HG02642 (cell line): Measurements from ENCODE around the gene ZXDC.

Experiments
- ATAC-seq: cut with Tn5 transposase; IDR thresholded peaks from one replicate; pipeline ENCODE4 v1.9.1; 2021; ENCODE audit warnings: mild to moderate bottlenecking; ENCODE audit not compliant: unreplicated experiment, poor library complexity

The ZXDC gene

DNA sequence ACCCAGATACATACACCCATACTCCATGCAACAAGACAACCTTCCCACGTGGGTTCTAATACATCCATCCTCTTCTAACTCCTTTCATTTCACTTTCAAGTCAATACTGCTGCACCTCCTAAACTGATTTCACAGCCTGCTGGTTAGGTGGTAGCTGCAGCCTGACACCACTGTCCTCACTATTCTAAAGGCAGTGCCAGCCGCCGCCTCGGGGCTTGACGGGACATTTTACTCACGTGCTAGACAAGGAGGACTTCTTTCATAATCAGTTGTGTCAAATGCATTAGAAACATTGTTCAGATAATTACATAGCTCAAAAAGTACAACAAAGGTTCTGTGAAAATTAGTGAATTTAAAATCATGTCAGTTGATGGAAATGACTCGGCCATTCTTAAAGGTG lies 35.6 kb upstream of the ZXDC start:
- ATAC-seq = no peak

DNA sequence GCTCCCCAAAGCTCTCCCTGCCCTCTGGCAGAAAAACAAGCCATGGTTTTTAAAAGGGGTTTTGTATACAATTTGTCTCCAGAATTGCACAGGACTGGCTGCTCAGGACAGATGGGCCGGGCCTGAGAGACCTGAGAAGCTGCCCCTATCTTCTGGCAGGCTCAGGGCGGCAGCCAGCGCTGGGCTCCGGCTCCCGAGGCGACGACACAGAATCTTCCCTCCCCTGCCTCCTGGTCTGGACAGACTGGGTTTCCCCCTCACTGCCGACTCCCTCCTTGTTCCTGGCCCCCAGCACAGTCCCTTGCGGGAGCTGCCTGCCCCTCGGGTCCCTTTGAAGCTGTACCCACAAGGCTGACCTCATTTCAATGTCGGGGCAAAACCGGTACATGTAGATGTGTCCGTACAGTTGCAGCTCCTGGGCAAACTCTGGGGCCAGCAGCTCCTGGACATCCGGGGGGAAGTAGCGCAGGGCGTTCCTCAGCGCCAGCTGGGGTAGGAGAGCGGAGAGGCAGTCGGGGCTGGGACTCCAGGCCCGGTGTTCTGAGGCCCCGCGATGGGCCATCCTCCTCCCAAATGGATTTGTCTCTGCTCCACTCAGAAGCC lies 34.7 kb upstream of the ZXDC start:
- no peak for ATAC-seq

DNA sequence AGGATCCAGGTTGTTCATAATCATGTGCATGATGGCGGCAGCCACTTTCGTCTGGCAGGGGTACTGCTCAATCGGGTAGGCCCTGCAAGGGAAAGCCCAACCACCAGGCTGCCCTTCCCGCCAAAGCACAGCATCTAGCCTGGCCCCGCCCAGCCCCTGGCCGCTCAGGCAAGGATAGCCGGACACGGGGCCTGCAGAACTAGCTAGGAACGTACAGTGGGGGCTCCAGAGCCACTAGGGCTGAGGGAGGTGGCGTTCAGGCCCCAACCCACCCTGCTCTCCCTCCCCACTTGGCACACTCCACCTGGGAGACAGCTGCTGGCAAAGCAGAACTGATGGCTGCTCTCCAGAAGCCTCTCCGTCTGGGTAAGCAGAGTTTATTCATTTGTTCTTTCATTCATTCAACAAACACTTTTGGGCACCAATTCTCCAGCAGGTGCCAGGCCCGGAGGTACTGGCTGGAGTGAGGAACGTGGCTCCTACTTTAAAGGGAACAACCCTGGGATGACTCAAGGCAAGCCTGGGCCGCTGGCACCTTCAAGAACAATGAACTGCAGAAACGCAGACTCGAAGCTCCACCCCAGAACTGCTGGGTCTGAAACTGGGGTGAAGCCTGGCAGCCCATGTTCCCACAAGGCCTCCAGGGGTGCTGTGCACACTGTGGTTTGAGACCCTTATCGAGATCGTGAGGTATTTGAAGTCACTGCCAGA lies 34.1 kb upstream of the ZXDC start:
- no peak for ATAC-seq

DNA sequence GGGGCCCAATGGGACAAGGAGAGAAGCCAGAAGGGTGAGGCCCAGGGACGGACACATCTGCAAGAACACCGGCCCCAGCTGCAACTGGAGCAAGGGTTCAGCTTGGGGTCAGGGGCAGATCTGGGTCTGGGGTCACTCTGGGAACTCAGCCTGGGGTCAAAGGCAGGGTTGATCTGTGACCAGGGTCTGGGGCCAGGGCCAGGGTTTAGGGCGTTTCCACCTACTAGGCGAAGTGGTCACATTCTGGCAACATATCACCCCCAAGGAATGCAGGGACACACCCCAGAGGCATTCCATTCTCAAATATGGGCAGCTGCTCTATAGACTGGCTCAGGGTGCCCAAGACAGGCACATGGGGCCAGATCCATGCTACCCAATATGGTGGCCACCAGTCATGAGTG lies 32.9 kb upstream of the ZXDC start:
- ATAC-seq = no peak

DNA sequence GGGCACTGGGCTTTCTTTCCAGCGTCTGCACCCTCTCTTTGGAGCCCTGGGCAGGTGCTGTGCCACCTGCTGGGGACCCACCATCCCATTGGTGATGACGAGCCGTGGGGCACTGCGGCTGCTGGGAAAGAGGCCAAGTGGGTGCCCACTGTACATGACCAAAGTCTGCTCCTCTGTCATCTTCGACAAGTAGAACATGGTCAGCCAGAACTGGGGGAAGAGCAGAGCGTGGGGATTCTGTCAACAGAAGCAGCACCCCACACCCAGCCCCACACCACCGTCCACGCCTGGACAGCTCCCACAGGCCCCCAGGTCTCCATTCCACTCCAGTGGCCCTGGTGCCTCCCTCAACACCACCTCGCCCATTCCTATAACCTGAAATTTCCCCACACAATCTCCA lies 32.2 kb upstream of the ZXDC start:
- ATAC-seq = no peak

DNA sequence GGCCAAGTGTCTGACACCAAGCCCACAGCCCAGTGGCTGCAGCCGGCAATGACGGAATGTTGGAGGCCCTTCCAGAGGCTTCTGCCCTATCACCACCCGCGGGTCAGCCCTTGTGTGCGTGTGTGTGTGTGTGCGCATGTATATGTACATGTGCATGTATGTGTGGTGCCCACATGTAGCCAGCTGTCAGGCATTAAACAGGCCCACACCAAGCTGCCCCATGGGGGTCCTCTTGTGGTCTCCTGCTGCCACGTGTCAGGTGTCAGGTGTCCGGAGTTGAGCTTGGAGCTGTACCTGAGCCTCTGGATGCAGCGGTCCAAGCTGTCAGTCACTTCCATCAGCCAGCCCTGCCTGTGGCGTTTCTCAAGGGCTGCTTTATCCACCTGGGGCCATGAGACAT lies 28.0 kb upstream of the ZXDC start:
- no peak for ATAC-seq

DNA sequence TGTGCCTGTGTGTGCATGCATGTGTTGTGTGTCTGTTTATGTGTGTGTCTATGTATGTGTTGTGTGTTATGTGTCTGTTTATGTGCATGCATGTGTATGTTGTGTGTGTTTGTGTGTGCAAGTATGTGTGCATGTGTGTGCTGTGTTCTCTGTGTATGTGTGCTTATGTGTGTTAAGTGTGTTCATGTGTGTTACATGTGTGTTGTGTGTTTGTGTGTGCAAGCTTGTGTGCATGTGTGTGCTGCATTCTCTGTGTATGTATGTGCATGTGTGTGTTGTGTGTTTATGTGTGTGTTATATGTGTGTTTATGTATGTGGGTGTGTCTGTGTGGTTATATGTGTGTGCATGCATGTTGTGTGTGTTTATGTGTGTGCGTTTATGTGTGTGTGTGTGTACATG lies 27.0 kb upstream of the ZXDC start:
- ATAC-seq = no peak

DNA sequence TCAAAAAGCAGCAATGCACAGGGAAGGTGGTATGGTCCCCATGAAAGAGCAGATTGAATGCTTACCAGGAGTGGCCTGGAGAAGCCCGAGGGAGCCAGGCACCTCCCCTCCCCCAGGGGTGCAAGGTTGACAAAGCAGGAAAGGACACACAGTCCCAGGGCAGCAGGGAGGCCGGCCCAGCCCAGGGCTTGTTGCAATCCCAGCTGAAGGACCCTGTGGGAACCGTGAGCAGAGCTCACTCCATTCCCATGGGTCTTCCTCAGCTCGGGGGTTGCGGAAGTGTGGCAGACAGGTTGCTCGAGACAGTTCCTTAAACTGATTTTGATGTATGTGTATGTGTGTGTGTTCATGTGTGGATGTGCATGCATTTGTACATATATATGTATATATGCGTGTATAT lies 26.0 kb upstream of the ZXDC start:
- no peak for ATAC-seq

DNA sequence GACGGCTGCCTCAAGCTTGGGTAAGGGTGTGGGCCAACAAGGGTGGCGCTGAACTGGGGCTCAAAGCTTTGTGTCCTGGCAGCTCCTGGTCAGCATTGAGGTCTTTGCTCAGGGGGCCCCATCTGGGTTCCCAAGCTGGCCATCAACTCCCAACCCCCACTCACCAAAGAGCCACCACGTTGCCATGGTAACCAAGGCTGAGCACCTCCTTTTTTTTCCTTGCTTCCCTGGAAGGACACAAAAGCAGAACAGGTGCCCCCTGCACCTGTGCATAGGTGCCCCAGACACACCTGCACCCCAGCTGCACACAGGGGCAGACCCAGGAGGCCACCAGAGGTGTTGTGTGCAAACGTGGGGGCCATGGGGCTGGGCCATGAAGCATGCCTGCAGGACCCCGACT lies 25.4 kb upstream of the ZXDC start:
- no peak for ATAC-seq

DNA sequence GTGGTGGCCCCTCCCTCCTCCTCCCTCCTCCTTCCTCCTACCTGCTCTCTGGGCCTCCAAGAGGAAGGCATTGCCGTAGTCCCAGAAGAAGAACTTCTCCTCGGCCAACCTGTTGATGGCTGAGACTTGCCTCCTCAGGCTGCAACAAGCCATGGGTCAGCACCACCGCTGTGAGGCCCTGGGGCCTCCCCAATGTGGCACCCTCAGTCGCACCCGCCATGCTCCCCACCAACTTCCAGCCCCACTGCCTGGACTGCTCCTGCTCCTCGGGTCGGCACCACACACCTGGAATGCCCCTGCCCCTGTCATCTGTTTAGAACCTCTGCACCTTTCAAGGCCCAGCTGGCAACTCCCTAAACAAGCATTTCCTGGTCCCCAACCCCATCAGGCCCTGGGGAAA lies 24.3 kb upstream of the ZXDC start:
- ATAC-seq = no peak

DNA sequence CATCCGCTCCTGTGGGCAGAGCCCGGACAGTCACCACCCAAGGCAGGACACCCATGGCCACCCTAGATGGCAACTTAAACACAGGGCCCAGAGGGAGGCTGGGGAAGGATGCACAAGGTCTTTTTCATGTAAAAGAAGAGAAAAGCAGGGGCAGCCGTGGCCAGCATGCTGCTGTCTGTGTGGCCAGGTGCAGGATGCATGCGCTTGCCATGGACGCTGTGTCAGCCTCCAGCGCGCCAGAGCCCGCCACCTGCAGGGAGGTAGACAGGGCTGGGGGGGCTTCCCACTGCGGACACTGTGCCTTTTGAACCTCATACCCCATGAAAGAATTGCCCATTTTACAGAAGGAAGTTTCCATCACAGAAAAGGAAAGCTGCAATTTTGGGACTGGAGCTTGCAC lies 23.7 kb upstream of the ZXDC start:
- no peak for ATAC-seq

DNA sequence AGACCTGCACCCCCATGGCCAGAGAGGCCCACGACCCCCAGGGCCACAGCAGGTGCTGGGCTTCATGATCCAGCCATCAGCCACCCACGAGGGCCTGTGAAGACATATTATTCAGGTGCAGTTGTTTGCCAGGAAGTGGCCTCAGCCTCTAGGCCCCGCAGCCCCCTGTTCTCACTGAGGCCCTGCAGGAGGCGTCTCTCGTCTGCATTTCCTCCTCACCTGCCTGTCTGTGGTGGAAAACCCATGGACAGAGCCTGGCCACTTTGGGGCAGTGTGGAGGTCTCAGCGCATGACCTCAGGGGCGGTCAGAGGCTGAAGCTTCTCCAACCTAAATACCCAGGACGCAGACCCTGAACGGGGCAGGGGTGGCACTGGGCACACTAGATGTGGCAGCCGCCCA lies 23.2 kb upstream of the ZXDC start:
- ATAC-seq = no peak

DNA sequence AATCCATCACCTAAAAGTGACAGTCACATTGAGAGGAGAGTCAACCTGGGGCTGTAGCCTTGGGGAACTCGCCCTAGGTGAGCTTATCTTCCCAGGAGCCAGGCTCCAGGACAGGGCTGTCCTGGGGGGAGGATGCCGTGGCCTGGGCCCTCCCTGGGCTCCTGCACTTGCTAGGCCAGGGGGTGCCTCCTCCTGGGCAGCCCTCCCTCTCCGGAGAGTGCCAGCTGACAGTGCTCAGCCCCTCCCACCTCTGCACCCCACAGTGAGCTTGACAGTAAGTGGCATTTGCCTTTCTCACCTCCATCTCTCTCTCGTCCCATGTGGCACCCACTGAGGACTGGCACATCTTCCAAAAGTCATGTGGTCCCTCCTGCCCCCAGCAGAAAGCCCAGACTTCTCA lies 22.8 kb upstream of the ZXDC start:
- no peak for ATAC-seq

DNA sequence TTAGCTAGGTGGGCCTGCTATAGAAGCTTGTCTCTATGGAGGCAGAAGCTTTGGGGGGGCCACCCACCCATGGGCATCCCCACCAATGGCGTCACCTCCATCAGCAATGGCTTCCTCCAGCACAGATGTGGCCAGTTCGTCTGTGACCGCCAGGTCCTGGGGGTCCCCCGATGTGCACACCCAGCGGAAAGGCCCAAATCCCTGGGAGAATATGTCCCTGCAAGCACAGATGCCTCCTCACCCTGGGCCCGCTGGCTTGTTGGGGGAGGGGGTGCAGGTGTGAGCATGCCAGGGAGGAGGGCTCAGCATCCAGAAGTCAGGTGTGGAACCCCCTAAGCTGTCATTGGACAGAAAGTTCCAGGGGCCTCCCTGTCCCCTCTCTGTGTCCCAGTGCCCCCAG lies 22.3 kb upstream of the ZXDC start:
- no peak for ATAC-seq

DNA sequence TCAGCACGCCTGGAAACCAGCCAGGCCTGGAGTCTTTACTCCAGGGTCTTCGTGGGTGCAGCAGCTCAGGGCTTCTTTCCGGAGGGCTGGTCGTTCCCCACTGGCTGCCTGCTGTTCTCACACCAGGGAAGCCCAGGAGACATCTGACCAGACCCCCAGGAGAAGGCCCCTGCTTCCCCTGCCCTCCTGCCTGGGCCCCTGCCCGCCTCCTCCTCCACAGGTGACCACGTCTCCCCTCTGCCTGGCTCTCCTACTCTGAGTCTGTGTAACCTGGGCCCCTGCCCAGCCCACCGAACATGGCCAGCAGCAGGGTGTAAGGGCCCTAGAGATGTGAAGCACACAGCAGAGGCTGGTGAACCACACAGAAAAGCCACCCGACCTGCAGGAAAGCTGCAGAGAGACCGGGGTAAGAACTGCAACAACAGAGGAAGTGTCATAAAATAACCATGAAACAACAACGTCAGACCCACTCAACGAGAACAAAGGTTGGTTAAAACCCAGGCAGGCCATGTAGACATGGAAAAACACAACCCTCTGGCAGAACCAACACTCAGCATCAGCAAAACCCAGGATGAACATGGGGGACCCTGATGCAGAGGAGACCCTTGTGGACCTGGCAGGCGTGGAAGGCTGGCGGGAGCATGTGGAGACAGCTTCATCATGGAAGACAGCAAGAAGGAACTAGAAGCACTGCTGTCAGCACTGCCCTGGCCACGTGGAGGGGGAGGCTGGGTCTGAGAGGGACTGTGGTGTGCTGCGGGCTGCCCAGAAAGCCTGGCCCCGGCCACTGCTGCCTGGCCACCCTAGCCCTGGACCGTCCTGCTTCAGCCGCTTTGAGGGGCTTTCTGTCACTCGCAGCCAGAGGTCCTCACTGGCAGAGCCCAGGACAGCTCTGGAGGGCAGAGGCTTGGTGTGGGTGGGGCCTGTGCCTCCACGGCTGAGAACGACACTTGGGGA lies 21.5 kb upstream of the ZXDC start:
- no peak for ATAC-seq

DNA sequence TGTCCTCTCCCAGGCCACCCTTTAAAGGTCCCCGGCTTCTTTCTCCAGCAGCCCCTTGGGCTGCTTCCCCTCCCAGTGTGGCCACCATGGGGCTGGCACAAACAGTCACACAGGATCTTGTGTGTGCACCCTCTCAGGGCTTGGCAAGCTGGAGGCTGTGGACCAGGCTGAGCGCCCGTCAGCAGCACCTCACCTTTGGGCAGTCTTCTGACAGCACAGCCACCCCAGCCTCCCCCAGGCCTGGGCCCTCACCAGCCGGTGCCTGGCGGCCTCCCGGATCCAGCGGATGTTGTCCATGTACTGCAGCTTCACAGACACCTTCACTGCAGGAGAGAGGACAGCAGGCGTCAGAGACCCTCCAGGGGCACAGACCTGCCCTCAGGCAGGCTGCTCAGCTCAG lies 20.1 kb upstream of the ZXDC start:
- no peak for ATAC-seq

DNA sequence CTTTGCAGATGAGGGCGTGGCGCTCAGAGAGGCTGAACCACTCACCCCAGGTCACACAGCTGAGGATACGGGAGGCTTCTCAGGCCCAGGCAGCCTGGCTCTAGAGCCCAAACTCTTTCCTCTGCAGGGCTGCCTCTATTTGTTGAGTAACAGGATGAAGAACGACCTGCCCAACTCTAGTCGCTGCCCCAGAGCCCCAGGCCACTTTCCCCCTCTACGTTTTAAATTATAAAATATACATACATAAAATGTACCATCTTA lies 19.2 kb upstream of the ZXDC start:
- ATAC-seq = no peak

DNA sequence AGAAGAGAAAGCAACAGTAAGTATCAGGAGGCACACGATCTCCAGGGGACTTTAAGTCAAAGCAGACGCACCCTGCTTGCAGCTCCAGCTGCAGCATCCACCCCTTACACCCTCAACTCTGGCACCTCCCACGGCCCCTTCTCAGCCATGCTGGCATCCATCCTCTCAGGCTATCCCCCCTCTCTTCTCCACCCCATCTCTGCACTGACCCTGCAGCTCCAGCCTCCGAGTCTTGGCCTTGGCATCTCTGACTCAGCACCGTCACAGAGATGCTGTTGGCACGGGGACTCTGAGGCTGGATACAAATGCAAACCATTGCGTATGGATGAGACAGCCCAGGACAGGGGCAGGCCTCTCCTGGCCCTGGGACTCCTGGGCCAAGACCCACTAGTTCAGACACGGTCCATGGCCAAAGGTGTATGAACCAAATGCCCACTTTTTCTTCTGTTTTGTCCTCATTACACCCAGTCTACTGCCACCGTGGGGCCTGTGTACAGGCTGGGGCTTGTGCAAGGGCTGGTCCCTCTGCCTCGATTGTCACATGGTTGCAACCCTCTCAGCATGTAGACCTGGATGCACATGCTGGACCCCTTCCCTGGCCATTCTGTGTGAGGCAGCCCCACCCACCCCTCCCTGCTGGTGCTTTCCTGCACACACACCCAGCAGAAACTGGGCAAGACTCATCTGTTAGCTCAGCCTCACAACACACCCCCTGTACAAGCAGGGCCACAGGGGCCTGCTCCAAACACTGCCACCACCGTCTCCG lies 18.7 kb upstream of the ZXDC start:
- ATAC-seq = no peak

DNA sequence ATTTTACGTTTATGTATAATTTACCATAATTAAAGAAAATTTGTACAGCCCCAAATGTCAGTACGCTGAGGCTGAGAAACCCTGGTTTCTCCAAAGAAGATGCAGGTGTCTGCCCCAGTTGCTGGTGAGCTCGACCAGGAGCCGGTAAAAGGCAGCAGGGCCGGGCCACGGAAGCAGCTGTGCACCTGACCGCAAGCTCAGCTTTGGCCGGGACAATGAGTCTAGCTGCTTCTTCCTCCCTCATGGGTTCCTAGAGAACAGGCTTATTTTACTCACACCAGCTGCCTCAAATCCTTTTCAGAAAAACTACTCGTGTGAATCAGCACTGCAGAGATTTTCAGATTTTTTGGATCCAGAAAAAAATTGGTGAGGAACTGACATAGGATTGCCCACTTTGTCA lies 18.0 kb upstream of the ZXDC start:
- no peak for ATAC-seq

DNA sequence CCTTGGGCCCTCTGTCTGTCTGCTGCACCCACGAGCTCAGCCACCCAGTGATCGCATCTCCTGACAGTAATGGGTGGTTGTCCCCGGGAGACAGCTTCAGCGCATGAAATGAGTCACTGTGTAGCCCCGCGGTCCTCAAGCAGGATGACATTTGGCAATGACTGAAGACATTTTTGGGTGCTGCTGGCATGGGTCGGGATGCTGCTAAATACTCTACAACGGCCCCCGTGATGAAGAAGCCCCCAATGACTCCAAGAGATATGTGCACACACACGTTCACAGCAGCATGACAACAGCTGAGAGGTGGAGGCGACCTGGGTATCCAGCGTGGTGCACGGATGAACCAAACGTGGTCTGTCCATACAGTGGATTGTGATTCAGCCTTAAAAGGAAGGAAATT lies 17.4 kb upstream of the ZXDC start:
- no peak for ATAC-seq
